A673 (cell line): ENCODE measurements around the gene DLEC1. TPM values are rescaled to one million over a fixed set of nuclear protein-coding genes. Genes with fewer than 3 reads are reported as not detected.

Experiments
- BruUV-seq: library from RNA; stranded (reverse); fragments of 400-500 nt; replicated peaks from 2 replicates; lab custom pipeline; 2021; lab: Mats Ljungman, UMichigan
- CTCF ChIA-PET: fragments of 300-600 bp; sonication (Branson Sonifier 250); formaldehyde crosslinking; loops from one replicate; lab custom pipeline; 2022; ENCODE audit warnings: antibody characterized with exemption; lab: Charles Lee
- POLR2A ChIA-PET: fragments of 300-600 bp; sonication (Branson Sonifier 250); formaldehyde crosslinking; loops from one replicate; lab custom pipeline; 2022; ENCODE audit warnings: antibody characterized with exemption; ENCODE audit not compliant: low non-redundant PET; lab: Charles Lee
- DNase-seq: peaks from one replicate; pipeline ENCODE4 v3.0.0-alpha.2; 2015; ENCODE audit warnings: low spot score
- H3K27ac ChIP-seq: fragments of 200-600 bp; sonication (generic); 2 replicates; pipeline ENCODE4 v1.5.1; 2016; ENCODE audit warnings: mixed run types, low read depth, mild to moderate bottlenecking, mixed read lengths, antibody characterized with exemption, low read length; ENCODE audit not compliant: poor library complexity, severe bottlenecking
- H3K27me3 ChIP-seq: fragments of 200-600 bp; sonication (generic); replicated peaks from 2 replicates; pipeline ENCODE4 v1.6.1; 2017; ENCODE audit warnings: mixed run types, low read depth, mild to moderate bottlenecking, mixed read lengths, antibody characterized with exemption, low read length; ENCODE audit not compliant: insufficient read depth, poor library complexity
- H3K36me3 ChIP-seq: fragments of 200-600 bp; sonication (generic); 2 replicates; pipeline ENCODE4 v1.6.1; 2016; ENCODE audit warnings: mixed run types, mild to moderate bottlenecking, mixed read lengths, antibody characterized with exemption, low read length; ENCODE audit not compliant: insufficient read depth, poor library complexity, severe bottlenecking
- H3K4me1 ChIP-seq: fragments of 200-600 bp; sonication (generic); 2 replicates; pipeline ENCODE4 v1.6.1; 2017; ENCODE audit warnings: mixed run types, mild to moderate bottlenecking, mixed read lengths, antibody characterized with exemption, low read length; ENCODE audit not compliant: insufficient read depth, poor library complexity, severe bottlenecking
- H3K4me3 ChIP-seq: fragments of 200-600 bp; sonication (generic); 2 replicates; pipeline ENCODE4 v1.5.1; 2016; ENCODE audit warnings: low read depth, mixed run types, mild to moderate bottlenecking, mixed read lengths, low read length; ENCODE audit not compliant: poor library complexity, severe bottlenecking
- H3K9me3 ChIP-seq: fragments of 200-600 bp; sonication (generic); 2 replicates; pipeline ENCODE4 v1.6.1; 2016; ENCODE audit warnings: mixed run types, low read depth, mild to moderate bottlenecking, mixed read lengths, antibody characterized with exemption, low read length; ENCODE audit not compliant: poor library complexity, severe bottlenecking
- CTCF ChIP-seq: fragments of 300-800, 200-600 bp; sonication (generic); conservative IDR thresholded peaks from 2 replicates; pipeline ENCODE4 v1.5.1; 2017; ENCODE audit warnings: low read depth, mild to moderate bottlenecking, antibody characterized with exemption, low read length, moderate library complexity, mixed read lengths
- EZH2 ChIP-seq: fragments of 200-600 bp; sonication (generic); IDR thresholded peaks from 2 replicates; pipeline ENCODE4 v1.6.1; 2017; ENCODE audit warnings: borderline replicate concordance, low read depth, mild to moderate bottlenecking, mixed read lengths, antibody characterized with exemption, low read length; ENCODE audit not compliant: poor library complexity, severe bottlenecking
- intact Hi-C: fragments of 100-400 bp; cut with micrococcal nuclease; formaldehyde crosslinking; loops from one replicate; pipeline ENCODE4 v1.10.0; 2022; ENCODE audit not compliant: unreplicated experiment
- total RNA-seq: library from RNA; stranded (reverse); gene quantifications from 2 replicates; pipeline ENCODE4 v1.2.3, GENCODE V29; 2021

The DLEC1 gene
- total RNA-seq, 1 experiment from 2014 or later = not detected

DNA sequence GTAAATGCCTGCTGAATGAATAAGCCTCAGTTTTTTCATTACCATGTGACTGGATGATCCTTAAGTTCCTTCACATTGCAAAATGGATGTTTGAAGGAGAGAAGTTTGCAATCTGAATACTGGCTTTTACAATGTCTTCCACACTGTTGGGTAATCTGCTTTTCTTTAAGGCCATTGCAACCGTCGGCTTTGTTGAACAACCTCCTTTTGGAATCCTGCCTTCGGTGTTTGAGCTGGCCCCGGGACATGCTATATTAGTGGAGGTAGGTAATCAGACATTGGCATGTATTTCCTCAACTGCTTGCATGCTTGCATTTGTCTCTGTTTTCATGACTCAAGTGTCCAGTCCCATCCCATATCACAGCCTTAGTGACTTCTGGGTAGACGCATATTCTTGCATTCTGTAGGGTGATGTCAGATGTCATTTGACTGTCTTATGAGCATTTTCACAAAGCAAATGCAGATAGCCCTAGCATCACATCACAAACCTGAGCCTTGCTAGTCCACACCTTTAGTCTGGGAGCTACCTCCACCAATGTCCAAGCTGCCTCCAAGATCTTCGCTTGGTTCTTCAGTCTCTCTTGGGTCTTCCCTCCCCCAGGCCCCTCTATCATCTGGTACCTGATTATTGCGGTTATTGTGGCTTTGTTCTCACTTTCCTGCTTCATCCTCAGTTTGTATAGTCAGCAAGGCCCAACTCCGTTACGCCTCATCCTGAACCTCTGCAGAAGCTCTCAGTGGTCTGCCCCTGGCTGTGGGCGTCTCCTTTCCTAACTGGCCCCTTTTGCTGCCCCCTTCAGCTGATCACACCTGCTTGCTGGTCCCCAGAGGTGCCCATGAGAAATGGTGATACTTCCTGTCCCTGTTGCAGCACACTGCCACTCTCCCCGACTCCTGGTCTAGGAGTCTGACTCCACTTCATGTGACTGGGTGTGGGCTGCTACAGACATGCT lies 49.4 kb downstream of the DLEC1 start:
- POLR2A ChIA-PET = no interaction called here
- CTCF ChIA-PET = no interaction called here
- no TSS peak for BruUV-seq
- Histone ChIP-seq H3K27ac (no peak overlapping the region), H3K27me3 (no peaks in the 10 kb centered on the region), H3K4me3 (no peak overlapping the region), H3K9me3 (no peaks in the 10 kb centered on the region), H3K36me3 (no peaks in the 10 kb centered on the region), H3K4me1 (no peaks in the 10 kb centered on the region)
- no peak for DNase-seq
- TF ChIP-seq CTCF = no peak
- TF ChIP-seq EZH2 = no peak
- intact Hi-C loops = no loop called here

GRCh38 chr3:38089163-38089562 lies 50.2 kb downstream of the DLEC1 start:
- intact Hi-C loops = no loop called here
- no peak overlapping the region for H3K27ac ChIP-seq
- no peak overlapping the region for H3K4me3 ChIP-seq
- no peak for TF ChIP-seq CTCF
- DNase-seq = no peak
- no peaks in the 10 kb centered on the region for H3K9me3 ChIP-seq
- no peaks in the 10 kb centered on the region for H3K4me1 ChIP-seq
- no TSS peak for BruUV-seq
- POLR2A ChIA-PET = no interaction called here
- no peaks in the 10 kb centered on the region for H3K27me3 ChIP-seq
- CTCF ChIA-PET = no interaction called here
- H3K36me3 ChIP-seq = no peaks in the 10 kb centered on the region

DNA sequence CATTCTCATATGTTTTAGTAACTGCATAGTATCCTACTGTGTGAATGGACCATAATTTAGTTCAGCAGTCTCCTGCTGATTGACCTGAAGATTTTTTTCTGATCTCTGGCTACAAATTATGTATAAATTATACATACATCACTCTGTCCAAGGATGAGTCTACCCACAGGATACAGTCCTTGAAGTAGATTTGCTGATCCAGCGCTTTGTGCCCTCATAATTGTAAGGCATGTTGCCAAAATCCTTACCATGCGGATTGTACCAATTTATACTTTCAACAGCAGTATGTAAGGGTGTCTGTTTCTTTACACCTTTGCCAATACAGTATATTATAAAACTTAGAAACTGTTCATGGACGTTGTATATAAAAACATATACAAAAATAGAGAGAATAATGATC lies 51.4 kb downstream of the DLEC1 start:
- H3K4me3 ChIP-seq = no peak overlapping the region
- DNase-seq = no peak
- TF ChIP-seq EZH2 (no peak), CTCF (no peak)
- no peaks in the 10 kb centered on the region for H3K4me1 ChIP-seq
- H3K27me3 ChIP-seq = no peaks in the 10 kb centered on the region
- BruUV-seq = no TSS peak
- H3K36me3 ChIP-seq = no peaks in the 10 kb centered on the region
- POLR2A ChIA-PET = no interaction called here
- no peaks in the 10 kb centered on the region for H3K9me3 ChIP-seq
- intact Hi-C loops = no loop called here
- no peak overlapping the region for H3K27ac ChIP-seq
- CTCF ChIA-PET = no interaction called here
